ENCODE data around the gene SHF. TPM values are rescaled to one million over a fixed set of nuclear protein-coding genes. Genes with fewer than 3 reads are reported as not detected.

Gene SHF
- total and polyA plus RNA-seq, 2 of the 8 experiments (the other 6 are each of a cell fraction or from before 2014, with no cell fraction given), result 13.1 to 26.7 TPM

GRCh38 chr15:45136378-45136764 lies 51.4 kb downstream of the SHF start:
- Histone ChIP-seq H3K9ac (replicated peaks in 1 of 4; ENCODE audit: extremely low read depth in 1 of 4, low read depth in 3 of 4, low read length in 3 of 4) (no peak overlapping the region), H2BK5ac (ENCODE audit: low read depth, low read length) (no peak overlapping the region), H3K4me3 (ENCODE audit: extremely low read depth in 1 of 4, insufficient read depth in 2 of 4, low read depth in 3 of 4, low read length in 4 of 4) (peak overlapping the region in 1 of 4 experiments; percentile 48; a peak in 3 of 8 replicates), H2BK120ac (replicated peaks; ENCODE audit: low read depth, low read length) (no peak overlapping the region), H3K23me2 (ENCODE audit: low read depth, low read length) (no peaks in the 10 kb centered on the region), H3K79me1 (ENCODE audit: low read depth, low read length) (no peaks in the 10 kb centered on the region), H3K4me1 (replicated peaks in 1 of 4; ENCODE audit: control insufficient read depth in 3 of 4, insufficient read depth in 4 of 4, low read length in 3 of 4) (peaks cover 0 to 7% (median 3%) of the 10 kb centered on the region in 4 experiments; a peak in 3 of 7 replicates), H3K56ac (replicated peaks; ENCODE audit: insufficient read length, low read depth, low read length) (no peak overlapping the region), H4K91ac (replicated peaks; ENCODE audit: insufficient read length, low read length) (no peak overlapping the region), H3K79me2 (ENCODE audit: control insufficient read depth in 1 of 2, insufficient read depth in 2 of 2, low read length in 2 of 2) (no peaks in the 10 kb centered on the region), H3K27ac (ENCODE audit: low read depth, low read length) (no peak overlapping the region), H4K8ac (ENCODE audit: extremely low read depth, insufficient read depth, low read length) (no peak overlapping the region), H3K4me2 (ENCODE audit: insufficient read depth in 1 of 2, low read depth in 2 of 2, low read length in 2 of 2) (peak overlapping the region; percentile 38 to 53; a peak in 2 of 4 replicates), H3K9me3 (ENCODE audit: insufficient read depth in 2 of 2, low read depth in 1 of 2, low read length in 1 of 2) (no peaks in the 10 kb centered on the region), H2BK15ac (ENCODE audit: low read length) (no peak overlapping the region), H3K23ac (ENCODE audit: insufficient read length) (no peak overlapping the region), H3K36me3 (ENCODE audit: control insufficient read depth in 2 of 4, insufficient read depth in 4 of 4, low read length in 3 of 4) (no peaks in the 10 kb centered on the region), H2BK20ac (ENCODE audit: low read length) (no peak overlapping the region), H3K14ac (ENCODE audit: insufficient read length) (no peak overlapping the region), H3K4ac (replicated peaks; ENCODE audit: insufficient read length, low read depth, low read length) (no peak overlapping the region), H3K18ac (ENCODE audit: extremely low read depth, low read length) (no peak overlapping the region), H4K20me1 (replicated peaks in 1 of 2; ENCODE audit: control insufficient read depth in 1 of 2, insufficient read depth in 2 of 2, low read length in 2 of 2) (no peaks in the 10 kb centered on the region), H3K27me3 (replicated peaks in 1 of 4; ENCODE audit: control insufficient read depth in 3 of 4, extremely low read depth in 1 of 4, insufficient read depth in 3 of 4, low read length in 3 of 4) (peaks cover 45 to 62% (median 53%) of the 10 kb centered on the region in 4 experiments), H2BK12ac (ENCODE audit: low read depth, low read length) (no peak overlapping the region), H2AK5ac (ENCODE audit: low read depth, low read length) (no peak overlapping the region), H4K5ac (ENCODE audit: insufficient read length, low read depth, low read length) (no peak overlapping the region), H2AFZ (ENCODE audit: low read length) (no peak overlapping the region)
- WGBS, 2 experiments (ENCODE audit: extremely low coverage in 1 of 2, insufficient coverage in 1 of 2, insufficient read length in 1 of 2, insufficient replicate concordance in 2 of 2, low coverage in 1 of 2, low lambda C conversion rate in 2 of 2, missing lambda C conversion rate in 1 of 2), result 24% methylated on average over 7 of the region's 10 CpGs; no CpG with 5 or more reads in 1 of the 2 experiments
- FAIRE-seq (no peak), DNase-seq (ENCODE audit: low read depth in 1 of 2, low spot score in 2 of 2) (peak in 1 of 2 experiments; percentile 64)
- TF ChIP-seq RAD21 (IDR thresholded peaks at IDR 0.05 in 1 of 2, conservative IDR thresholded peaks at IDR 0.05 in 1 of 2; ENCODE audit: low read depth in 2 of 2, low read length in 2 of 2) (peak; percentile 10 to 31; a peak in 2 of 4 replicates), CTBP2 (IDR thresholded peaks at IDR 0.05; ENCODE audit: borderline replicate concordance, insufficient read depth, insufficient read length, low read length) (no peak), CTCF (IDR thresholded peaks at IDR 0.05; ENCODE audit: control extremely low read depth in 1 of 3, insufficient read depth in 1 of 3, low read depth in 1 of 3, low read length in 3 of 3) (peak; percentile 43 to 71 (median 49))
- POLR2A ChIA-PET (ENCODE audit: partially characterized antibody), result interaction anchor here (1.5 kb wide), 1 partner anchor 14 kb away, joined by 3 read pairs; no protein-coding TSS in a partner anchor
- CTCF ChIA-PET (ENCODE audit: partially characterized antibody), result interaction anchor here (0.7 to 7.9 kb wide), 6 partner anchors 9 to 22 kb away, joined by 3 to 45 read pairs (median 18); partner anchors contain the start of genes DUOX2 and DUOXA2
